Endodermal cell (in vitro differentiated cells): ENCODE results near the gene EFNA3. TPM values are rescaled to one million over a fixed set of nuclear protein-coding genes. Genes with fewer than 3 reads are reported as not detected.

Source experiments
- DNase-seq: peaks from one replicate; pipeline ENCODE4 v3.0.0-alpha.2; 2017
- H3K27ac ChIP-seq: 2 replicates; pipeline ENCODE4 v1.5.1; 2013; ENCODE audit warnings: mild to moderate bottlenecking, low read depth, low read length, moderate library complexity
- H3K27me3 ChIP-seq: 2 replicates; pipeline ENCODE4 v1.6.1; 2013; ENCODE audit warnings: mild to moderate bottlenecking, low read length, moderate library complexity; ENCODE audit not compliant: insufficient read depth, control insufficient read depth, poor library complexity, severe bottlenecking
- H3K36me3 ChIP-seq: 2 replicates; pipeline ENCODE4 v1.7.0; 2013; ENCODE audit warnings: mild to moderate bottlenecking, low read length, moderate library complexity; ENCODE audit not compliant: control insufficient read depth, insufficient read depth
- H3K4me1 ChIP-seq: one replicate; pipeline ENCODE4 v1.7.0; 2013; ENCODE audit warnings: low read length; ENCODE audit not compliant: control insufficient read depth, insufficient read depth
- H3K4me3 ChIP-seq: 2 replicates; pipeline ENCODE4 v1.5.1; 2013; ENCODE audit warnings: mild to moderate bottlenecking, low read length, moderate library complexity
- H3K9ac ChIP-seq: 2 replicates; pipeline ENCODE4 v1.6.1; 2013; ENCODE audit warnings: mild to moderate bottlenecking, low read length, moderate library complexity; ENCODE audit not compliant: poor library complexity, severe bottlenecking; ENCODE audit errors: extremely low read depth
- H3K9me3 ChIP-seq: 2 replicates; pipeline ENCODE4 v1.6.1; 2013; ENCODE audit warnings: mild to moderate bottlenecking, low read length, moderate library complexity; ENCODE audit not compliant: control insufficient read depth
- H3K27ac Mint-ChIP-seq: 2 replicates; pipeline ENCODE4 v1.8.0; 2020; ENCODE audit warnings: mixed read lengths
- H3K27me3 Mint-ChIP-seq: 2 replicates; pipeline ENCODE4 v1.8.0; 2021; ENCODE audit warnings: mild to moderate bottlenecking, mixed read lengths; ENCODE audit not compliant: insufficient read depth
- H3K36me3 Mint-ChIP-seq: 2 replicates; pipeline ENCODE4 v1.8.0; 2020; ENCODE audit warnings: low read depth, mixed read lengths
- H3K4me1 Mint-ChIP-seq: 2 replicates; pipeline ENCODE4 v1.8.0; 2020; ENCODE audit warnings: mixed read lengths
- H3K4me3 Mint-ChIP-seq: 2 replicates; pipeline ENCODE4 v1.8.0; 2020; ENCODE audit warnings: mild to moderate bottlenecking, moderate library complexity, mixed read lengths
- H3K9me3 Mint-ChIP-seq: 2 replicates; pipeline ENCODE4 v1.8.0; 2020; ENCODE audit warnings: mild to moderate bottlenecking, mixed read lengths
- CTCF ChIP-seq: fragments of 200-600 bp; sonication (generic); conservative IDR thresholded peaks from 2 replicates; pipeline ENCODE4 v1.5.0; 2021; ENCODE audit warnings: antibody characterized with exemption, mild to moderate bottlenecking
- WGBS, 2 experiments: methylation state at CpG; one replicate each; pipeline versions ENCODE4 v1.1.5 to v1.1.7; 2013; ENCODE audit warnings: missing lambda C conversion rate in 2 of 2, mixed read lengths in 1 of 2; ENCODE audit not compliant: insufficient coverage in 1 of 2, insufficient read length in 1 of 2; 5-methylcytosine and 5-hydroxymethylcytosine counted together
- total RNA-seq, 2 donors: library from RNA; stranded (reverse); fragmentation: NEBNext Ultra II Directional in 1 of 2; extraction: Animal tissue kit (Norgen Biotek cat#: 25700) in 1 of 2; gene quantifications; 2 replicates in 1 of 2; 3 replicates in 1 of 2; pipeline ENCODE4 v1.2.1, GENCODE V29; 2021

Gene EFNA3
- total RNA-seq, 2 donors from 2014 or later: 3.1 to 6.0 TPM

- peaks cover 58% of the 10 kb centered on the region for H3K27me3 Mint-ChIP-seq
- Histone ChIP-seq H3K27me3 (peaks cover 35% of the 10 kb centered on the region), H3K4me1 (peaks cover 17% of the 10 kb centered on the region), H3K9ac (no peak overlapping the region), H3K9me3 (no peaks in the 10 kb centered on the region), H3K36me3 (no peaks in the 10 kb centered on the region), H3K4me3 (no peak overlapping the region), H3K27ac (no peak overlapping the region)
- no peak for TF ChIP-seq CTCF
- peaks cover 38% of the 10 kb centered on the region for H3K4me1 Mint-ChIP-seq
- no peak overlapping the region for H3K27ac Mint-ChIP-seq
- peaks cover 7% of the 10 kb centered on the region for H3K36me3 Mint-ChIP-seq
- WGBS, 2 experiments: 94 to 97% methylated on average over 4 to 8 of the region's 8 CpGs
- H3K9me3 Mint-ChIP-seq: no peaks in the 10 kb centered on the region
- H3K4me3 Mint-ChIP-seq: no peak overlapping the region
- DNase-seq: no peak
These were observed 52.6 kb downstream of the EFNA3 start for GRCh38 chr1:155131285-155131684.

GRCh38 chr1:155131856-155132255, 53.2 kb downstream of the EFNA3 start:
- 71 to 76% methylated on average over 1 of the region's 2 CpGs for WGBS, 2 experiments
- H3K4me3 Mint-ChIP-seq: no peak overlapping the region
- H3K9ac ChIP-seq: no peak overlapping the region
- no peak overlapping the region for H3K4me3 ChIP-seq
- peaks cover 52% of the 10 kb centered on the region for H3K27me3 Mint-ChIP-seq
- H3K27me3 ChIP-seq: peaks cover 29% of the 10 kb centered on the region
- H3K36me3 ChIP-seq: no peaks in the 10 kb centered on the region
- H3K9me3 Mint-ChIP-seq: no peaks in the 10 kb centered on the region
- peaks cover 7% of the 10 kb centered on the region for H3K36me3 Mint-ChIP-seq
- no peak for DNase-seq
- H3K27ac Mint-ChIP-seq: no peak overlapping the region
- TF ChIP-seq CTCF: no peak
- peaks cover 40% of the 10 kb centered on the region for H3K4me1 Mint-ChIP-seq
- H3K27ac ChIP-seq: no peak overlapping the region
- peaks cover 19% of the 10 kb centered on the region for H3K4me1 ChIP-seq
- no peaks in the 10 kb centered on the region for H3K9me3 ChIP-seq

GRCh38 chr1:155133799-155134281, 55.2 kb downstream of the EFNA3 start:
- TF ChIP-seq CTCF: no peak
- Mint-ChIP-seq H3K27me3 (peaks cover 33% of the 10 kb centered on the region), H3K4me3 (peak overlapping the region; percentile 94)

More at GRCh38 chr1:155133799-155134281, 55.2 kb downstream of the EFNA3 start:
- no peak overlapping the region for H3K4me3 ChIP-seq
- no peak overlapping the region for H3K27ac ChIP-seq
- no peak overlapping the region for H3K27ac Mint-ChIP-seq
- H3K9me3 Mint-ChIP-seq: no peaks in the 10 kb centered on the region
- H3K9ac ChIP-seq: no peak overlapping the region
- peaks cover 16% of the 10 kb centered on the region for H3K4me1 ChIP-seq
- DNase-seq: no peak
- H3K4me1 Mint-ChIP-seq: peaks cover 28% of the 10 kb centered on the region
- H3K27me3 ChIP-seq: peaks cover 9% of the 10 kb centered on the region
- WGBS, 2 experiments: 86 to 95% methylated on average over 6 to 7 of the region's 7 CpGs
- no peaks in the 10 kb centered on the region for H3K9me3 ChIP-seq
- peaks cover 12% of the 10 kb centered on the region for H3K36me3 ChIP-seq
- peaks cover 18% of the 10 kb centered on the region for H3K36me3 Mint-ChIP-seq
